ENCODE data around the gene LGR4.

Gene LGR4

DNA sequence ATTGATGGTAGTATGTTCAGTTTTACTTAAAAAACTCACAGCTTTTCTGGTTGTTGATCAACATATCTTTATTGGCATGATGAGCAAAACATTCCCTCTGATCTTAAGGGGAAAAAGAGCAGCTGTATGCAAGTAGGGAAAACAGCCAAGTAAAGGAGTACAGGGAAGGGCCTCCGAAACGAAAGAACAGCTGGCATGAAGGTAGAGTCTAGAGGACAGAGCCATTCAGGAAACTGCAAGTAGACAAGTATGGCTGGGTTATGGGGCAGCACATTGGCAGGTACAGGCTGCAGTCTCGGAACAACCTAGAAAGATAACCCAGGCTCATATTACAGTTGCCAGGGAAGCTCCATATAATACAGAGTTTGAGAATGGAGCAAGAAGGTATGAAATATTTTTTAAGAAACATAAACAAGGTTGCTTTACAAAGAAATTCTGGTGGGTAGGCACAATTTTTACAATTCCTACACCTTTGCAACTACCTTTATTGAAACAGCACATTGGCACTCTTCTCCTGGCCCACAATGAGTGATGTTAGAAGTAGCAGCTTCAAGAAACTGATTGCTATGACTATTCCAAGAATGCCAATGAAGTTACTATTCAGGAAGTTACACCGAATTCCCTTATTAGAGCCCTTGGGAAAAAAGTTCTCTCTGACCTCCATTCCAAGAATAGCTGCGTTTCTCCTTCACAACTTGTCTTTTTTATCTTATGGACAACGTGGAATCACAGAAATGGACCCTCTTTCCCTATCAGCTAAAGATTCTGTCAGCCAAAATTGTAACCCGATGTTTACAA lies 45.2 kb downstream of the LGR4 start:
- DNase-seq (ENCODE audit: low read depth in 2 of 2), result no peak

- DNase-seq (ENCODE audit: low read depth in 2 of 2), result no peak
Measured at GRCh38 chr11:27425814-27426213, 46.8 kb downstream of the LGR4 start.

DNA sequence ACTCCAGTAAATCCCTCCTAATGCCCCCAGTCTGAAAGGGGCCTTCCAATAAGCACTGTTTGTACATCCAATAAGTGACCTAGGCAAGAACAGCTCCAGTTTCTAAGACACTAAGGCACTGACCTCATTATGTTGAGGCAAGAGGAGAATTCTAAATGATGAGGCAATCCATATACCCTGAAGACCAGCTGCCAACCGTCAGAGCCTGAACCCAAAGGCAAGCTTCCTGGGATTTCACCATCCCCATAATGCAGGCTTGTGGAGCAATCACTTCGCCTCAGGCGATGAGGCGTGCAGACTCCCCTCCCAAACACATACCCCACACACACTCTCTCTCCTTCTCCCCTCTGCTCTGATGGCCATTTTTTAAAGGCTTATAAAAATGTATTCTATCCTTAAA lies 49.5 kb downstream of the LGR4 start:
- no peak for DNase-seq (ENCODE audit: low read depth in 2 of 2)

DNA sequence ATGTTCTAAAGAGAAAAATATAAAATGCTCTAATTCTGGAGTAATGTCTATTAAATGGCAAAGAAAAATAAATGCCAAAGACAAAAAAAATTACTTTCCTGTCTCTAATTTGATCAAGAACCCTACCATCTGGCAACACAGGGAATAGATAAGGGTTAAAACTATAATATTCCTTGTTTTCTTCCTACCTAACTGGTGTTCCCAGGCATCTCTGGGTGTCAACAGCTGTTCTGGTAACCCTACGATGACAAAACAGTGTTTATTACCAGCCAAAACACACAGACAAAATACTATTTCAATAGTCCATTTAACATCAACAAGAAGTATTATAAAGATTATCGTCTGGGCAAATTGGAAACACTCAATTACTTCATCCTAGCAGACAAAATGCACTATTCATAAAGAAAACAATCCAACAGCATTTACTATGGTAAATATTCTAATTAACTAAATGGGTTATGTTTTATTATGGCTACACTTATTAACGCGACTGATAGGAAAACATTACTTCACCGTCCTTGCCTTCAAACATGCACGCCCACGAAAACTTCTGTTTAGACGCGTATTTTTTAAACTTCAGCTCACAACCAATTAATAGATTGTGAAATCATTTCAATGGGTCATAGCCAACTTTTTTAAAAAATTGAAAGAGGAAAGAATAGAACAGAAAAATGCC lies 50.6 kb downstream of the LGR4 start:
- DNase-seq (ENCODE audit: low read depth in 2 of 2), result no peak

GRCh38 chr11:27420722-27421572 lies 51.6 kb downstream of the LGR4 start:
- DNase-seq (ENCODE audit: low read depth in 2 of 2), result no peak

GRCh38 chr11:27420217-27420616 lies 52.4 kb downstream of the LGR4 start:
- DNase-seq (ENCODE audit: low read depth in 2 of 2), result no peak

DNA sequence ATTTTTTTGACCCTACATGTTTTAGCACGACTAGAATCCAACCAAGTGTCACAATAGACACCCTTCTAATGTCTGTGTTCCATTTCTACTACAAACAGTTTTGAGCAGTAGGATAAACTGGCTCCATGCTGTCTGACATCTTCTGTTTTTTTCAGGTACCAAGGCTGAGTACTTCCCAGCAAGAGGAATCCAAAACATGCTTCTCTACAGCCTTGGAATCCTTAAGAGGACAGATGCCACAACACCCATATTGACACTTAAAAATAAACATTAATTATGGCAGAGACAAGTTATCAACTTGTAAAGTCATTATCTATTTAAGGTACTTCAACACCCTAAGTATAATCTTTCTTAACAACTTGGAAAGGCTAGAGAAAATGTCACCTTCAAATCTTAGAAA lies 54.2 kb downstream of the LGR4 start:
- DNase-seq (ENCODE audit: low read depth in 2 of 2), result no peak

- DNase-seq (ENCODE audit: low read depth in 2 of 2), result no peak
Measured at GRCh38 chr11:27416568-27417176, 55.9 kb downstream of the LGR4 start.

DNA sequence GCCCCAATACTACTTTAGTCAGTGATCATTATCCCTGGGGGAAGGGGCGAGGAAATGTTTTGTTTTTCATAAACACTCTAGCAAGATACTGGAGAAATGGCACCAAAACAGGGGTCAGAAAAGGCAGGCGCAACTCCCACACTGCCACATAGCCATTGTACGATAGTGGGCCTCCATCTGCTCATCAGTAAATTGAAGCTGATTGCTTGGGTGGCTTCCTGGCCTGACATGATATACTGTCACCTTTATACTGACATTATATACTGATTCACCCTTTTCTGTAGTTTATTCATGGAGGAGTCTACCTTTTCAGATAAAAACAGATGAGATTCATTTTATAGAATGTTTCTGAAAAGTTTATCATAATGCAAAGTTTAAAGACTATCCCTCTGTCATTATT lies 57.9 kb downstream of the LGR4 start:
- DNase-seq (ENCODE audit: low read depth in 2 of 2), result no peak

DNA sequence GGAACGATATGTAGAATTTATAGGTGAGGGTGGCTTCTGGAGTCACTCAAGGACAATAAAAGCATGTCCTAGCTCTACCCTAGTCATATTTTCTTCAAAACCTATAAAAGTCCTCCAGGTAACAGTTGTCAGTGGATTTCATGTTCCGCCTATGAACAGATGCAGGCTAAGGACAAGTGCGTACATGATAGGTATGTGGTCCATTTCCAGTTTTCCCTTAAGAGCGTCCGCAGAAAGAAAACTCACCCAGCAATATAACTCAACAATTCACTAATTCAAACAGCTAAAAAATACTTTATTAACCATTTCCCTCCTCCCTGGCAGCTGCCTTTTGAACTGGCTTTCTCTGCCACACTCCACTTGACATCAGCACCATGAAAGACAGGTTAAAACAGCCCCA lies 59.4 kb downstream of the LGR4 start:
- no peak for DNase-seq (ENCODE audit: low read depth in 2 of 2)

DNA sequence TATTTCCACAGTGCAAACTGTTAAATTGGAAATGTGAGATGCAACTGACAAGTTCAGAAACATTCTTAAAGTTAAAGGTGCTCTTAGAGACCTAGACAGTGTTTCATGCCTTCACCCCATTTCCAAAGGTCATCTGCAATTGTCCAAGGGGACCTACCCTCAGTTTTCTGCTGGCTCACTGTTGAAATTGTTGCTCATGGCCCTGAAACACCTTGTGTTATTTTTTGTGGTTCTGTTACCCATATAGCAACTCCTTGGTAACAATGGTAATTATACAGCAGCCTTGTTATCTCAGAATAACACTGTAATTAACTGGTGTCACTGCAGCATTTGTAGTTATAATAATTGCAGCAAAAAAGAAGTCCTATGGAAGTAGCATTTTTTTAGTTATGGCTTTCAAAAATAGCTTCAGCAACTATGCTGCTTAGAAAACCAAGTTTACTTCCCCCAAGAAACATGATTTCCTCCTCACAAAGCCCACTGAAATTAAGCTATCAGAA lies 60.3 kb downstream of the LGR4 start:
- DNase-seq (ENCODE audit: low read depth in 2 of 2), result no peak

GRCh38 chr11:27411328-27411727 lies 61.3 kb downstream of the LGR4 start:
- DNase-seq (ENCODE audit: low read depth in 2 of 2), result no peak

- no peak for DNase-seq (ENCODE audit: low read depth in 2 of 2)
Measured at GRCh38 chr11:27410272-27410671, 62.3 kb downstream of the LGR4 start.

- no peak for DNase-seq (ENCODE audit: low read depth in 2 of 2)
Measured at GRCh38 chr11:27409742-27410141, 62.8 kb downstream of the LGR4 start.

DNA sequence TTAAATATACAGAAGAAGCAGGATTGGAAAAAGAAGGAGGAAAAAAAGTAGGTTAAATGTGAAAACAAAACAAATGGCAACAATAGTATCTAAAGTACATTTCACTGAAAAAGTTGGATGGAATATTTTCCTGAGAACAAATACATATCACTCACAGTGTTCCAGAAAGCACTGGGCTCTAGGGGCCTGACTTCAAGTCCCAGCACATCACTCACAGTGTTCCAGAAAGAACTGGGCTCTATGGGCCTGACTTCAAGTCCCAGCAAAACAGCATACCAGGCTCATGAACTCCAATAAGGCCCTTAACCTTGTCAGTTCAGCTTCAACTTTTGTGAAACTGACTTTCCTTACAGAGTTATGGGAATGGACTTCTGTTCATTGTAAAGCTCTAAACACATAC lies 63.5 kb downstream of the LGR4 start:
- DNase-seq (ENCODE audit: low read depth in 2 of 2), result no peak

DNA sequence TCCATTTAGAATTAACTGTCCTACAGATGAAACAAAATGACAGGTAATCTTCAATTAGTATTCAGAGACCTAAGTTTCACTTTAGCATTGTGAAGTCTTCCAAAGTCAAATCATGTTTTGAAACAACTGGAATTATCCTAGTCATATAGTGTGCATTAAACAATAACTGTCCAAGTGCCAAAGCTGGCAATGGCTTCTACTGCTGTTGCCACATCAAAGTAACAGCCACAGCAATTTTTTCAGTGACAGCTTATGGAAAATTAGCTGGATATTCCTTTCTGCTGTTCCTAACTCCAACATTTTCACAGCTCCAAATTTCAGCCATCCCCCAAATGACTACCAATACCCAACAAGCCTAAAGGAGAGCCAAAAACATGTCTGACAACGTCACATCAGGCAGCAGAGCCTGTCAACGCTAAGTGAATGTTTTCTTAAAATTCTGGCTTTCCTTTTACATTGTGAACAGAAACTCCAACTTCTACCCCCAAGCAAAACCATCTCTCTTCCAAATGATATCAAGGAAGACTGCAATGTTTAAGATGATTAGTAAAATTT lies 64.3 kb downstream of the LGR4 start:
- no peak for DNase-seq (ENCODE audit: low read depth in 2 of 2)

DNA sequence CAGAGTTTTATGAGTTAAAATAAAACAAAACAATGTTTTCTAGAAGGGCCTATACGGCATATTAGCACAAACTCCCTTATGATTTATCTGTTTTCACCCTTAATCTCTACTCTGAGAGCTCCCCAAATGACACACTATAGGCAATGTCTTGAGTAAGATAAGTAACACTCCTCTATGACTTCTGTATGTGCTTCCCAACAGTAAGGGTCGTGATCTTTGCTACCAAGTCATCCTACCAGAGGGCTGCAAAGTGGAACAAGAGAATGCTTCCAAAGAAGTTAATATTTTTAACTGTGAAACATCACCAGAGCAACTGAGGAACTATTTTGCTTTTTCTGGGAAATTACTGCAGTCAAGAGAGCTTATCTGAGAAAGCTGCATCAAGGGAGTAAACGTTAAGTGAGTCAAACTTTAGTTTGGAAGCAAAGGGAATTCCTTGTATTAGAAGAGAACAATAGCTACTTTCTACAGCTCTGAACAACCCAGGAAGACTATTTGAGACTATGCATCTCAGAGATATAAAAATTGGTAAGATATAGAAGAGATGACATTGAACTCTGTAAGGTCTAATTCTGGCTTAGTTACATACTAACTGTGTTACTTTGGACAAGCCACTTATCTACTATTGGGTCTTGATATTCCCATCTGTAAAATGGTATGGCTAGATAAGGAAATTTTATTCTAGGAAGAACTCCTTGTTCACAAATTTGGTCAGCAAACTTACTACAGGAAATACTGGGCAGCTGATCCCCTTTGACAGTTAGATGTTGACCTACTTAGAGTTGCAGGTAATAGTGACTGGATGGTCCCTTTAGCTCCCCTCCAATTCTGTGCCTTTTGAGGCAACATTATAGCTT lies 65.9 kb downstream of the LGR4 start:
- no peak for DNase-seq (ENCODE audit: low read depth in 2 of 2)

- DNase-seq (ENCODE audit: low read depth in 2 of 2), result no peak
Measured at GRCh38 chr11:27405134-27405533, 67.5 kb downstream of the LGR4 start.

- no peak for DNase-seq (ENCODE audit: low read depth in 2 of 2)
Measured at GRCh38 chr11:27404427-27404826, 68.2 kb downstream of the LGR4 start.

GRCh38 chr11:27403195-27403594 lies 69.4 kb downstream of the LGR4 start:
- no peak for DNase-seq (ENCODE audit: low read depth in 2 of 2)

DNA sequence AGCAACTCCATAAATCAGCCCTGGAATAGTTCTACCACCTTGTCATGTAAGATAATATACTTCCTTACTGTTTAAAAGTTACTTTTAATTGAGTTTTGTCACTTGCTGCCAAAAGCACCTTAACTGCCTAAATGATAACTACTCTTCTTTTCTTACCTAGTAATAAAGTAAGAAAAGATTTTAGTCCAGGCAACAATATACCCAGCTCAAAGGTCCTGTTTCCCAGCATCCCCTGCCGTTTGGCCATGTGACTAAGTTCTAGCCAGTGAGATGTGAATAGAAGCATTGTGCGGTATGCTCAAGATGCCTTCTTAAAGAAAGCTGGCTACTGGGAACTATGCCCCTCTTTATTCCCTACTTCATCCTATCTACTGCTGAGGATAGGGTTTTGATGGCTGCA lies 70.1 kb downstream of the LGR4 start:
- DNase-seq (ENCODE audit: low read depth in 2 of 2), result no peak

All from stimulated activated CD4-positive, alpha-beta T cell treated with anti-CD3 and anti-CD28 coated beads, Interleukin-1b, Interleukin-23, amount 100 ng/mL, for 1 hour (primary cell).